Esophagus squamous epithelium (tissue), 5 donors: ENCODE results near the gene HCN1. TPM values are rescaled to one million over a fixed set of nuclear protein-coding genes. Genes with fewer than 3 reads are reported as not detected.

Experiments
- DNase-seq: peaks from one replicate; lab custom pipeline; 2025; lab: John Stamatoyannopoulos, UW
- H3K27ac ChIP-seq, 4 donors: fragments of 200-600 bp; sonication (generic); one replicate each; pipeline ENCODE4 v1.5.1; 2016 to 2019; ENCODE audit warnings: mild to moderate bottlenecking in 1 of 4
- H3K27me3 ChIP-seq, 4 donors: fragments of 200-600 bp; sonication (generic); 1 replicate in 3 of 4; 2 replicates in 1 of 4; pipeline versions ENCODE4 v1.5.1 to v1.6.0; 2017 to 2021; ENCODE audit warnings: antibody characterized with exemption in 1 of 4
- H3K36me3 ChIP-seq, 3 donors: fragments of 200-600 bp; sonication (generic); one replicate each; pipeline ENCODE4 v1.5.1; 2016 to 2019
- H3K4me1 ChIP-seq, 3 donors: fragments of 200-600 bp; sonication (generic); one replicate each; pipeline ENCODE4 v1.5.1; 2017 to 2019
- H3K4me3 ChIP-seq, 4 donors: fragments of 200-600 bp; sonication (generic); 1 replicate in 3 of 4; 2 replicates in 1 of 4; pipeline ENCODE4 v1.5.1; 2016 to 2019; ENCODE audit warnings: mild to moderate bottlenecking in 2 of 4, moderate library complexity in 1 of 4
- H3K9me3 ChIP-seq, 3 donors: fragments of 200-600 bp; sonication (generic); one replicate each; pipeline ENCODE4 v1.5.1; 2016 to 2019
- POLR2A ChIP-seq, 4 donors: fragments of 450-650 bp; IDR thresholded peaks; one replicate each; pipeline ENCODE4 v1.6.1; 2017; ENCODE audit warnings: antibody characterized with exemption in 4 of 4, mild to moderate bottlenecking in 4 of 4, moderate library complexity in 3 of 4
- WGBS, 2 donors: methylation state at CpG; one replicate each; pipeline ENCODE4 v1.1.5; 2018; 5-methylcytosine and 5-hydroxymethylcytosine counted together
- intact Hi-C: fragments of 100-400 bp; cut with DNase I; formaldehyde crosslinking; loops from one replicate; pipeline ENCODE4 v1.15.0; 2022
- total RNA-seq, 4 donors: library from RNA; depleted of rRNA; stranded (reverse); fragments of >200 nt; gene quantifications; one replicate each; pipeline ENCODE4 v1.1.0, GENCODE V29; 2016
- TF ChIP-seq, protein P1 (sequence below), 6 experiments: fragments of 450-650 bp in 4 of 6; fragments of 200-600 bp in 2 of 6; sonication (generic) in 2 of 6; IDR thresholded peaks; one replicate each; pipeline ENCODE4 v1.5.1; 2016 to 2019; ENCODE audit warnings: antibody characterized with exemption in 6 of 6, mild to moderate bottlenecking in 4 of 6, moderate library complexity in 4 of 6
- donor health status: DM: yes; HTN: yes; CAD: no.

Gene HCN1
- total RNA-seq, 4 donors from 2014 or later: 0.19 TPM; not detected in 3

DNA sequence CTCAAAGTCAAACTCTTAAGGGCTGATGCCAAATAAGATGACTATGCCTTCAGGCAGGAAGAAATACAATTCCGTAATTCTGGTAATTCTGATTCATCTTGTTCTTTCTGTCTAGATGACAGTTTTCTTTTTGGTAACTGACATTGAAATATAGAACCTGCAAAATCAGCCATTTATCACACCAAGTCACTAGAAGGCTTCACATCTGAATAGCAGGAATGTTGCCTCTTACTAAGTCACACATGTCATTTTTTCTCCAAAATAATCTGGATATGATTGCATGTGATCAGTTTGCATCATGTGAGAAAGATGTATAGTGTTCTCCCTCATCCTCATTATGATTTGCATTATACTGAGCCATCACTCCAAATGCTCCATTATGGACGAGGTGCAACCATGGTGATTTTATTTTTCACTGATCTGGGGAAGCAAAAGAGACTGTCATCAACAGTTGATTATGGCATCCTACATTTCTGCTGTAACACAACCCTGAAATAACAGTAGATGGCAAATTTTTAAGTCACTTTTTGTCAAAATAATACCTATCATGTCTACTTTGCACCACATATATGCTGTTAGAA, 69.0 kb downstream of the HCN1 start:
- no peak for DNase-seq
- Histone ChIP-seq H3K36me3 (no peaks in the 10 kb centered on the region), H3K4me1 (no peaks in the 10 kb centered on the region), H3K4me3 (no peak overlapping the region), H3K9me3 (no peaks in the 10 kb centered on the region), H3K27ac (no peak overlapping the region), H3K27me3 (no peaks in the 10 kb centered on the region)
- TF ChIP-seq, protein P1, sequence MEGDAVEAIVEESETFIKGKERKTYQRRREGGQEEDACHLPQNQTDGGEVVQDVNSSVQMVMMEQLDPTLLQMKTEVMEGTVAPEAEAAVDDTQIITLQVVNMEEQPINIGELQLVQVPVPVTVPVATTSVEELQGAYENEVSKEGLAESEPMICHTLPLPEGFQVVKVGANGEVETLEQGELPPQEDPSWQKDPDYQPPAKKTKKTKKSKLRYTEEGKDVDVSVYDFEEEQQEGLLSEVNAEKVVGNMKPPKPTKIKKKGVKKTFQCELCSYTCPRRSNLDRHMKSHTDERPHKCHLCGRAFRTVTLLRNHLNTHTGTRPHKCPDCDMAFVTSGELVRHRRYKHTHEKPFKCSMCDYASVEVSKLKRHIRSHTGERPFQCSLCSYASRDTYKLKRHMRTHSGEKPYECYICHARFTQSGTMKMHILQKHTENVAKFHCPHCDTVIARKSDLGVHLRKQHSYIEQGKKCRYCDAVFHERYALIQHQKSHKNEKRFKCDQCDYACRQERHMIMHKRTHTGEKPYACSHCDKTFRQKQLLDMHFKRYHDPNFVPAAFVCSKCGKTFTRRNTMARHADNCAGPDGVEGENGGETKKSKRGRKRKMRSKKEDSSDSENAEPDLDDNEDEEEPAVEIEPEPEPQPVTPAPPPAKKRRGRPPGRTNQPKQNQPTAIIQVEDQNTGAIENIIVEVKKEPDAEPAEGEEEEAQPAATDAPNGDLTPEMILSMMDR (IDR thresholded peaks at IDR 0.05): no peak
- TF ChIP-seq POLR2A (IDR thresholded peaks at IDR 0.05): no peak
- intact Hi-C loops: no loop called here
- WGBS, 2 donors: 20 to 45% methylated on average over 2 of the region's 2 CpGs

DNA sequence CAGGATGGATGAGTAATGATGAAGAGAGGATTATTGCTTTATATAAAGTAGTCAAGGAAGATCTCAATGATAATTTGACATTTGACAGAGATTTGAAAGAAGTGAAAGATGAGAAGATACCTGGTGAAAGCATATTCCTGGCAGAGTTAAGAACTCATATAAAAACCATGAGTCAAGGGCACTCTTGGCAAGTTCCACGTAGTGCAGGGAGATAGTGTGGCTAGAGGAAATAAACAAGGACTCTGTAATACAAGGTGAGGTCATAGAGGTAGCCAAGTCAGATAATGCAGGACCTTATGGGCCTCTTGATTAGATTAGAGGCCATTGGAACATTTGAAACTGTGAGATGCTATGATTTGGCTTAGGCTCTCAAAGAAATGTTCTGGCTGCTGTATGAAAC, 72.3 kb downstream of the HCN1 start:
- Histone ChIP-seq H3K4me1 (no peaks in the 10 kb centered on the region), H3K9me3 (no peaks in the 10 kb centered on the region), H3K27ac (no peak overlapping the region), H3K36me3 (no peaks in the 10 kb centered on the region), H3K4me3 (no peak overlapping the region), H3K27me3 (no peaks in the 10 kb centered on the region)
- intact Hi-C loops: no loop called here
- TF ChIP-seq POLR2A (IDR thresholded peaks at IDR 0.05): no peak
- TF ChIP-seq, protein P1 (IDR thresholded peaks at IDR 0.05): no peak
- DNase-seq: no peak
- 18 to 26% methylated on average over 1 of the region's 1 CpG for WGBS, 2 donors

DNA sequence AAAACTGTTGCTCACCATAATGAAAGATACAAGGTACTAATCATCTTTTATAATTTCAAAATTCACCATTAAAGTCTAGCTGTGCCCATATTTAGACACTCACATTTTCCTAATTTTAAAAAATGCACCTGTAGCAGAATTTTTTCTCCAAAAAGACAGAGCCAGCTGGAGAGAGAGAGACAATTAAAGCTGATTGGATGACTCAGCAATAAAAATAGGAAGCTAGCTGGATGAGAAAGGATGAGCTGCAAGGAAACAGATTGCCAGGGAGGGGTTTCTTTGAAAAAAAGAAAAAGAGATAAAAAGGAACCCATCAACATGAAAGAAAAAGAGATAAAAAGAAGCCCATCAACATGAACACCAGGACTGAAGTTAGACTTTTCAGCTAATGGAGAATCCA, 73.8 kb downstream of the HCN1 start:
- DNase-seq: no peak
- Histone ChIP-seq H3K4me3 (no peak overlapping the region), H3K36me3 (no peaks in the 10 kb centered on the region), H3K4me1 (no peaks in the 10 kb centered on the region), H3K9me3 (no peaks in the 10 kb centered on the region), H3K27ac (no peak overlapping the region), H3K27me3 (no peaks in the 10 kb centered on the region)
- TF ChIP-seq, protein P1 (IDR thresholded peaks at IDR 0.05): no peak
- no peak for TF ChIP-seq POLR2A (IDR thresholded peaks at IDR 0.05)
- intact Hi-C loops: no loop called here

DNA sequence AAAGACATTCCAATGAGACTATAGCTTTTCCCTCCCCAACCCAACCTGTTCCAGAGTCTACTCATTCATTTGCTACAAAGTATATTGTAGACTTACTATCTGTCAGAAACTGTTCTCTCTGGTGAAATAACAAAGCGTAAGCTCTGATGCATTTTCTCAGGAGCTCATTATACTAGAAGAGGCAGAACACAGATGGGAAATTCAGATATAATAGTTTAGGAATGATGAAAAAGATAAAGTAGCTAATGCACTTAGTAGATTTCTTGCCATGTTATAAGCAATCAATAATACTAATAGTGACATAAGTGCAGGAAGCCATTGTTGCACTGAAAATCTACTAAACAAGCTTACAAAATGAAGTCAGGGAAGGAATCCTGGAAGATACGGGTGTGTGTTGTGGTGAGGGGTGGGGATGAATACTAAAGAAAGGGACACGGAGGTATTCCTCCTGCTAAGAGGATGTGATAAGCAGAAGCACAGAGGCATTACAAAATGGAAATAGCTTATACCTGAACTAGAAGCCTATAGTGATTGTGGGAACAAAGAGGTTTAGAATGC, 78.2 kb downstream of the HCN1 start:
- H3K4me1 ChIP-seq: no peaks in the 10 kb centered on the region
- TF ChIP-seq, protein P1 (IDR thresholded peaks at IDR 0.05): no peak
- TF ChIP-seq POLR2A (IDR thresholded peaks at IDR 0.05): no peak
- H3K36me3 ChIP-seq: no peaks in the 10 kb centered on the region
- WGBS, 2 donors: 60% methylated on average over 3 of the region's 3 CpGs
- H3K27me3 ChIP-seq: no peaks in the 10 kb centered on the region
- intact Hi-C loops: no loop called here
- DNase-seq: no peak
- H3K9me3 ChIP-seq: no peaks in the 10 kb centered on the region
- H3K27ac ChIP-seq: no peak overlapping the region
- H3K4me3 ChIP-seq: no peak overlapping the region

DNA sequence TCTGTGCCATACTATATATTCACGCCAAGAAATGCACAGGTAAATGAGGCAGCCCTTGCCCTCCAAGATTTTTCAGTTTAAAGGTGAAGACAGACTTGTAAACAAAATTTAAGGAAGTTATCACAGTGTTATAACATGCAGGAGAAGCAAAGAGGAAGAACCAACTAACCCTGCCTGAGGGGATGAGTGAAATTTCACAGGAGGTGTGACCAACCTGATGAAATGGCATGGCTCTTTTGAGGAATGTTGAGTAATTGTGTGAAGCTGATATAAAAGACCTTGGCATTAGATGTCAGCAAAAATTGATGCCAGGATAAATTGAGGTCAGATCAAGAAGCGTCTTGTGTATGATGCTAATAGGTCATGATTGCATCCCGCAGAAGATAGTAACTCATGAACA, 86.5 kb downstream of the HCN1 start:
- WGBS, 2 donors: 61 to 69% methylated on average over 3 of the region's 3 CpGs
- Histone ChIP-seq H3K9me3 (no peaks in the 10 kb centered on the region), H3K36me3 (no peaks in the 10 kb centered on the region), H3K27ac (no peak overlapping the region), H3K4me3 (no peak overlapping the region), H3K4me1 (no peaks in the 10 kb centered on the region), H3K27me3 (no peaks in the 10 kb centered on the region)
- TF ChIP-seq, protein P1 (IDR thresholded peaks at IDR 0.05): no peak
- TF ChIP-seq POLR2A (IDR thresholded peaks at IDR 0.05): no peak
- no peak for DNase-seq
- intact Hi-C loops: no loop called here
